GM18519 (cell line): ENCODE results near the gene FAM193A.
"Not testable (repeated sequence)": the region's sequence is repeated elsewhere in the genome, so short reads cannot be mapped to it uniquely, and the experiment has no call there.

ENCODE experiments used
- ATAC-seq: cut with Tn5 transposase; IDR thresholded peaks from one replicate; pipeline ENCODE4 v1.9.1; 2021; ENCODE audit warnings: mild to moderate bottlenecking, moderate library complexity; ENCODE audit not compliant: unreplicated experiment, low FRiP score

The FAM193A gene

GRCh38 chr4:2600878-2601277 lies 64.4 kb downstream of the FAM193A start:
- ATAC-seq, result no peak

- no peak for ATAC-seq
These were observed 68.2 kb downstream of the FAM193A start for GRCh38 chr4:2604614-2605013.

- ATAC-seq, result no peak
These were observed 70.6 kb downstream of the FAM193A start for GRCh38 chr4:2606960-2607506.

- ATAC-seq, result no peak
These were observed 71.4 kb downstream of the FAM193A start for GRCh38 chr4:2607822-2608221.

GRCh38 chr4:2608291-2608690 lies 71.8 kb downstream of the FAM193A start:
- no peak for ATAC-seq

- no peak for ATAC-seq
These were observed 79.4 kb downstream of the FAM193A start for GRCh38 chr4:2615821-2616220.

GRCh38 chr4:2617955-2618354 lies 81.5 kb downstream of the FAM193A start:
- ATAC-seq, result no peak

GRCh38 chr4:2618729-2619128 lies 82.3 kb downstream of the FAM193A start:
- ATAC-seq, result not testable (repeated sequence)

- no peak for ATAC-seq
These were observed 83.0 kb downstream of the FAM193A start for GRCh38 chr4:2619459-2619858.

- no peak for ATAC-seq
These were observed 85.0 kb downstream of the FAM193A start for GRCh38 chr4:2621419-2621818.

- no peak for ATAC-seq
These were observed 87.0 kb downstream of the FAM193A start for GRCh38 chr4:2623442-2623841.

- ATAC-seq, result no peak
These were observed 88.5 kb downstream of the FAM193A start for GRCh38 chr4:2624782-2625530.

GRCh38 chr4:2626231-2626630 lies 89.8 kb downstream of the FAM193A start:
- ATAC-seq, result no peak

- no peak for ATAC-seq
These were observed 94.3 kb downstream of the FAM193A start for GRCh38 chr4:2630556-2631273.

- ATAC-seq, result no peak
These were observed 97.6 kb downstream of the FAM193A start for GRCh38 chr4:2634014-2634413.

- ATAC-seq, result no peak
These were observed 99.9 kb downstream of the FAM193A start for GRCh38 chr4:2636331-2636730.

- ATAC-seq, result not testable (repeated sequence)
These were observed 100.5 kb downstream of the FAM193A start for GRCh38 chr4:2636994-2637393.

- ATAC-seq, result no peak
These were observed 101.6 kb downstream of the FAM193A start for GRCh38 chr4:2637956-2638552.

- ATAC-seq, result no peak
These were observed 102.3 kb downstream of the FAM193A start for GRCh38 chr4:2638730-2639129.

GRCh38 chr4:2642968-2643367 lies 106.5 kb downstream of the FAM193A start:
- no peak for ATAC-seq

GRCh38 chr4:2643555-2643954 lies 107.1 kb downstream of the FAM193A start:
- no peak for ATAC-seq
